Colonic mucosa (tissue), 4 donors: ENCODE results near the gene NMNAT1. TPM values are rescaled to one million over a fixed set of nuclear protein-coding genes. Genes with fewer than 3 reads are reported as not detected.

ENCODE experiments used
- DNase-seq: peaks from one replicate; pipeline ENCODE4 v3.0.0-alpha.2; 2020
- H3K27ac ChIP-seq: fragments of 200-600 bp; one replicate; pipeline ENCODE4 v1.8.0; 2021
- H3K27me3 ChIP-seq: fragments of 200-600 bp; one replicate; pipeline ENCODE4 v1.8.0; 2021
- H3K36me3 ChIP-seq: fragments of 200-600 bp; one replicate; pipeline ENCODE4 v1.8.0; 2021
- H3K4me1 ChIP-seq: fragments of 200-600 bp; one replicate; pipeline ENCODE4 v1.8.0; 2021; ENCODE audit warnings: mild to moderate bottlenecking
- H3K4me3 ChIP-seq: fragments of 200-600 bp; one replicate; pipeline ENCODE4 v1.8.0; 2021
- H3K9ac ChIP-seq, 2 donors: one replicate each; pipeline ENCODE4 v1.7.0; 2013; ENCODE audit warnings: control low read depth in 2 of 2, low read depth in 2 of 2, low read length in 2 of 2
- H3K9me3 ChIP-seq: fragments of 200-600 bp; one replicate; pipeline ENCODE4 v1.8.0; 2021
- CTCF ChIP-seq: fragments of 200-600 bp; IDR thresholded peaks from one replicate; pipeline ENCODE4 v1.8.0; 2022; ENCODE audit warnings: antibody characterized with exemption, mild to moderate bottlenecking
- intact Hi-C: fragments of 100-400 bp; cut with DNase I; formaldehyde crosslinking; loops from one replicate; pipeline ENCODE4 v1.14.1; 2022
- total RNA-seq, 2 donors: library from RNA; stranded (reverse); fragmentation: NEBNext Ultra II Directional in 1 of 2; extraction: Animal tissue kit (Norgen Biotek cat#: 25700) in 1 of 2; gene quantifications; one replicate each; pipeline ENCODE4 v1.2.1, GENCODE V29; 2021
- donor health status: healthy.
- donor health status: DM: no; HTN: no; CAD: no.
- donor health status: DM: no; HTN: no; CAD: no.

The NMNAT1 gene
- total RNA-seq, 2 donors from 2014 or later: 18.8 to 25.4 TPM

GRCh38 chr1:9902060-9902452, 41.2 kb upstream of the NMNAT1 start:
- Histone ChIP-seq H3K9ac (no peak overlapping the region), H3K27me3 (no peaks in the 10 kb centered on the region), H3K36me3 (no peaks in the 10 kb centered on the region), H3K4me1 (peaks cover 13% of the 10 kb centered on the region), H3K9me3 (no peaks in the 10 kb centered on the region), H3K27ac (no peak overlapping the region), H3K4me3 (no peak overlapping the region)
- intact Hi-C loops: no loop called here
- no peak for TF ChIP-seq CTCF
- DNase-seq: no peak

GRCh38 chr1:9903801-9904527, 39.3 kb upstream of the NMNAT1 start:
- Histone ChIP-seq H3K4me1 (peaks cover 13% of the 10 kb centered on the region), H3K27ac (no peak overlapping the region), H3K9me3 (no peaks in the 10 kb centered on the region), H3K4me3 (no peak overlapping the region), H3K9ac (no peak overlapping the region), H3K36me3 (no peaks in the 10 kb centered on the region), H3K27me3 (no peaks in the 10 kb centered on the region)
- intact Hi-C loops: no loop called here
- no peak for TF ChIP-seq CTCF
- DNase-seq: no peak

- no peak for DNase-seq
- no peaks in the 10 kb centered on the region for H3K36me3 ChIP-seq
- H3K27me3 ChIP-seq: no peaks in the 10 kb centered on the region
- H3K9me3 ChIP-seq: no peaks in the 10 kb centered on the region
- H3K4me1 ChIP-seq: peaks cover 13% of the 10 kb centered on the region
- H3K27ac ChIP-seq: no peak overlapping the region
- no peak overlapping the region for H3K4me3 ChIP-seq
- intact Hi-C loops: no loop called here
- TF ChIP-seq CTCF: no peak
- H3K9ac ChIP-seq: no peak overlapping the region
Measured at GRCh38 chr1:9904596-9904995, 38.7 kb upstream of the NMNAT1 start.

- Histone ChIP-seq H3K4me1 (peaks cover 11% of the 10 kb centered on the region), H3K27ac (no peak overlapping the region), H3K4me3 (no peak overlapping the region), H3K9me3 (no peaks in the 10 kb centered on the region), H3K36me3 (no peaks in the 10 kb centered on the region), H3K27me3 (no peaks in the 10 kb centered on the region), H3K9ac (no peak overlapping the region)
- TF ChIP-seq CTCF: no peak
- intact Hi-C loops: no loop called here
- DNase-seq: no peak
Measured at GRCh38 chr1:9905010-9905409, 38.3 kb upstream of the NMNAT1 start.

GRCh38 chr1:9906466-9906865, 36.8 kb upstream of the NMNAT1 start:
- no peak for DNase-seq
- Histone ChIP-seq H3K27me3 (no peaks in the 10 kb centered on the region), H3K27ac (no peak overlapping the region), H3K36me3 (no peaks in the 10 kb centered on the region), H3K9me3 (no peaks in the 10 kb centered on the region), H3K9ac (no peak overlapping the region), H3K4me1 (peaks cover 4% of the 10 kb centered on the region), H3K4me3 (no peak overlapping the region)
- no peak for TF ChIP-seq CTCF
- intact Hi-C loops: no loop called here
